Measurements from ENCODE around the gene IMPG2.

IMPG2 gene

DNA sequence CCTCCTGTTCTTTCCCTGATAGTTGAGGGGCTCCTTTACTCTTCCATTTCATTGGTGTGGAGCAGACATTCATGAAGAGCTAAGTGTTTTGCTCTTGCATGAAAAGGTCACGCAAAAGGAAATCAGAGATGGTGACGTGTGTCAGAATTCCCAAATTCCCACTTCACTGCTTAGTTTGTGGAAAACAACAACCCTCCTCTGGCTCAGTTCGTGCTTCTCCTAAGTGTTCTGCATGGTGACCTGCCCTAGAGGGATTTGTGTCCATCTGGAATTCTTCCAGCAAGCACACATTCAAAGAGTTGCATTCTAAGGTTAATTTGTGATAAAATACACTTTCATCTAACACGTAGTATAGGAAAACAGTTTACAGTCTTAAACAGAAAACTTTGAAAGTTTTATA is 95.6 kb downstream of the IMPG2 start (continued):
- TF ChIP-seq, protein P1, sequence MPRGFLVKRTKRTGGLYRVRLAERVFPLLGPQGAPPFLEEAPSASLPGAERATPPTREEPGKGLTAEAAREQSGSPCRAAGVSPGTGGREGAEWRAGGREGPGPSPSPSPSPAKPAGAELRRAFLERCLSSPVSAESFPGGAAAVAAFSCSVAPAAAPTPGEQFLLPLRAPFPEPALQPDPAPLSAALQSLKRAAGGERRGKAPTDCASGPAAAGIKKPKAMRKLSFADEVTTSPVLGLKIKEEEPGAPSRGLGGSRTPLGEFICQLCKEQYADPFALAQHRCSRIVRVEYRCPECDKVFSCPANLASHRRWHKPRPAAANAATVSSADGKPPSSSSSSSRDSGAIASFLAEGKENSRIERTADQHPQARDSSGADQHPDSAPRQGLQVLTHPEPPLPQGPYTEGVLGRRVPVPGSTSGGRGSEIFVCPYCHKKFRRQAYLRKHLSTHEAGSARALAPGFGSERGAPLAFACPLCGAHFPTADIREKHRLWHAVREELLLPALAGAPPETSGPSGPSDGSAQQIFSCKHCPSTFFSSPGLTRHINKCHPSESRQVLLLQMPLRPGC (tag by site-specific recombination; IDR thresholded peaks at IDR 0.05), result no peak
- TF ChIP-seq, protein P2, sequence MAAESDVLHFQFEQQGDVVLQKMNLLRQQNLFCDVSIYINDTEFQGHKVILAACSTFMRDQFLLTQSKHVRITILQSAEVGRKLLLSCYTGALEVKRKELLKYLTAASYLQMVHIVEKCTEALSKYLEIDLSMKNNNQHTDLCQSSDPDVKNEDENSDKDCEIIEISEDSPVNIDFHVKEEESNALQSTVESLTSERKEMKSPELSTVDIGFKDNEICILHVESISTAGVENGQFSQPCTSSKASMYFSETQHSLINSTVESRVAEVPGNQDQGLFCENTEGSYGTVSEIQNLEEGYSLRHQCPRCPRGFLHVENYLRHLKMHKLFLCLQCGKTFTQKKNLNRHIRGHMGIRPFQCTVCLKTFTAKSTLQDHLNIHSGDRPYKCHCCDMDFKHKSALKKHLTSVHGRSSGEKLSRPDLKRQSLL (tag by site-specific recombination; IDR thresholded peaks at IDR 0.05), result no peak
- no peak for TF ChIP-seq TRIM28 (IDR thresholded peaks at IDR 0.05; ENCODE audit: borderline replicate concordance, low read length)

DNA sequence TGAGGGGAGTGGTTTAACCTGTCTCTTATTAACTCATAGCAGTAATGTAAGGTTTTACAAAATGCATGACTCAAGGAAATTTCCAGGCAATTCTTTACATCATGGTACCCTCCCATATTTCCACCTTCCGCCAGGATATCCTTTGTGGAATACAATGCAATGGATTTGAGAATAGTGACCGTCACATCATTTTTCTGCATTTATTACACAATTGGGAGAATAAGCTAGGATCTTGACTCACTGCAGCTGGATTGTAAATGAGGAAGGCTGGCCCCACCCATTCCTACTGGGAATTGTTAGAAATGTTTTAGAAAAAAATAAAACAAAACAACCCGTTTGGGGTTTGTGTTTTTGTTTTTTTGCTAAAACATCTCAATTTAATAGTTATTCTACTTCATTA is 97.4 kb downstream of the IMPG2 start:
- no peak overlapping the region for H3K27ac ChIP-seq (ENCODE audit: extremely low read depth, low read depth, low read length)
- CTCF ChIA-PET, result no interaction called here
- no peak overlapping the region for H3K4me3 ChIP-seq (ENCODE audit: low read depth, low read length)
- TF ChIP-seq, protein P3, sequence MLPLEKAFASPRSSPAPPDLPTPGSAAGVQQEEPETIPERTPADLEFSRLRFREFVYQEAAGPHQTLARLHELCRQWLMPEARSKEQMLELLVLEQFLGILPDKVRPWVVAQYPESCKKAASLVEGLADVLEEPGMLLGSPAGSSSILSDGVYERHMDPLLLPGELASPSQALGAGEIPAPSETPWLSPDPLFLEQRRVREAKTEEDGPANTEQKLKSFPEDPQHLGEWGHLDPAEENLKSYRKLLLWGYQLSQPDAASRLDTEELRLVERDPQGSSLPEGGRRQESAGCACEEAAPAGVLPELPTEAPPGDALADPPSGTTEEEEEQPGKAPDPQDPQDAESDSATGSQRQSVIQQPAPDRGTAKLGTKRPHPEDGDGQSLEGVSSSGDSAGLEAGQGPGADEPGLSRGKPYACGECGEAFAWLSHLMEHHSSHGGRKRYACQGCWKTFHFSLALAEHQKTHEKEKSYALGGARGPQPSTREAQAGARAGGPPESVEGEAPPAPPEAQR (tag by site-specific recombination; IDR thresholded peaks at IDR 0.05), result no peak
- TF ChIP-seq ZNF324 (tag by site-specific recombination; IDR thresholded peaks at IDR 0.05), result no peak
- TF ChIP-seq ZBTB17 (tag by site-specific recombination; IDR thresholded peaks at IDR 0.05), result no peak
- TF ChIP-seq, protein P4, sequence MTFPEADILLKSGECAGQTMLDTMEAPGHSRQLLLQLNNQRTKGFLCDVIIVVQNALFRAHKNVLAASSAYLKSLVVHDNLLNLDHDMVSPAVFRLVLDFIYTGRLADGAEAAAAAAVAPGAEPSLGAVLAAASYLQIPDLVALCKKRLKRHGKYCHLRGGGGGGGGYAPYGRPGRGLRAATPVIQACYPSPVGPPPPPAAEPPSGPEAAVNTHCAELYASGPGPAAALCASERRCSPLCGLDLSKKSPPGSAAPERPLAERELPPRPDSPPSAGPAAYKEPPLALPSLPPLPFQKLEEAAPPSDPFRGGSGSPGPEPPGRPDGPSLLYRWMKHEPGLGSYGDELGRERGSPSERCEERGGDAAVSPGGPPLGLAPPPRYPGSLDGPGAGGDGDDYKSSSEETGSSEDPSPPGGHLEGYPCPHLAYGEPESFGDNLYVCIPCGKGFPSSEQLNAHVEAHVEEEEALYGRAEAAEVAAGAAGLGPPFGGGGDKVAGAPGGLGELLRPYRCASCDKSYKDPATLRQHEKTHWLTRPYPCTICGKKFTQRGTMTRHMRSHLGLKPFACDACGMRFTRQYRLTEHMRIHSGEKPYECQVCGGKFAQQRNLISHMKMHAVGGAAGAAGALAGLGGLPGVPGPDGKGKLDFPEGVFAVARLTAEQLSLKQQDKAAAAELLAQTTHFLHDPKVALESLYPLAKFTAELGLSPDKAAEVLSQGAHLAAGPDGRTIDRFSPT (tag by site-specific recombination; IDR thresholded peaks at IDR 0.05), result no peak
- no peak for TF ChIP-seq ZNF76 (tag by site-specific recombination; IDR thresholded peaks at IDR 0.05; ENCODE audit: borderline replicate concordance, low read depth)
- no peak for TF ChIP-seq ZNF211 (tag by site-specific recombination; IDR thresholded peaks at IDR 0.05; ENCODE audit: low read depth)
- no peak for TF ChIP-seq EGR2 (tag by site-specific recombination; IDR thresholded peaks at IDR 0.05; ENCODE audit: low read depth)
- TF ChIP-seq, protein P5, sequence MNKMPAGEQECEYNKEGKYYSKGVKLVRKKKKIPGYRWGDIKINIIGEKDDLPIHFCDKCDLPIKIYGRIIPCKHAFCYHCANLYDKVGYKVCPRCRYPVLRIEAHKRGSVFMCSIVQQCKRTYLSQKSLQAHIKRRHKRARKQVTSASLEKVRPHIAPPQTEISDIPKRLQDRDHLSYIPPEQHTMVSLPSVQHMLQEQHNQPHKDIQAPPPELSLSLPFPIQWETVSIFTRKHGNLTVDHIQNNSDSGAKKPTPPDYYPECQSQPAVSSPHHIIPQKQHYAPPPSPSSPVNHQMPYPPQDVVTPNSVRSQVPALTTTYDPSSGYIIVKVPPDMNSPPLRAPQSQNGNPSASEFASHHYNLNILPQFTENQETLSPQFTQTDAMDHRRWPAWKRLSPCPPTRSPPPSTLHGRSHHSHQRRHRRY (tag by site-specific recombination; IDR thresholded peaks at IDR 0.05), result no peak
- no peak for TF ChIP-seq ZNF596 (tag by site-specific recombination; IDR thresholded peaks at IDR 0.05)
- no peak for TF ChIP-seq ZNF266 (tag by site-specific recombination; IDR thresholded peaks at IDR 0.05; ENCODE audit: low read depth)
- TF ChIP-seq ZNF416 (tag by site-specific recombination; IDR thresholded peaks at IDR 0.05), result no peak
- TF ChIP-seq SETDB1 (IDR thresholded peaks at IDR 0.05; ENCODE audit: insufficient read length, low read length), result no peak
- TF ChIP-seq, protein P1 (tag by site-specific recombination; IDR thresholded peaks at IDR 0.05), result no peak
- TF ChIP-seq, protein P6, sequence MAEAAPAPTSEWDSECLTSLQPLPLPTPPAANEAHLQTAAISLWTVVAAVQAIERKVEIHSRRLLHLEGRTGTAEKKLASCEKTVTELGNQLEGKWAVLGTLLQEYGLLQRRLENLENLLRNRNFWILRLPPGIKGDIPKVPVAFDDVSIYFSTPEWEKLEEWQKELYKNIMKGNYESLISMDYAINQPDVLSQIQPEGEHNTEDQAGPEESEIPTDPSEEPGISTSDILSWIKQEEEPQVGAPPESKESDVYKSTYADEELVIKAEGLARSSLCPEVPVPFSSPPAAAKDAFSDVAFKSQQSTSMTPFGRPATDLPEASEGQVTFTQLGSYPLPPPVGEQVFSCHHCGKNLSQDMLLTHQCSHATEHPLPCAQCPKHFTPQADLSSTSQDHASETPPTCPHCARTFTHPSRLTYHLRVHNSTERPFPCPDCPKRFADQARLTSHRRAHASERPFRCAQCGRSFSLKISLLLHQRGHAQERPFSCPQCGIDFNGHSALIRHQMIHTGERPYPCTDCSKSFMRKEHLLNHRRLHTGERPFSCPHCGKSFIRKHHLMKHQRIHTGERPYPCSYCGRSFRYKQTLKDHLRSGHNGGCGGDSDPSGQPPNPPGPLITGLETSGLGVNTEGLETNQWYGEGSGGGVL (tag by site-specific recombination; IDR thresholded peaks at IDR 0.05), result no peak
- TF ChIP-seq ZNF37A (tag by site-specific recombination; IDR thresholded peaks at IDR 0.05), result no peak
- TF ChIP-seq ZNF394 (tag by site-specific recombination; IDR thresholded peaks at IDR 0.05; ENCODE audit: borderline replicate concordance), result no peak
- H3K9me3 ChIP-seq (ENCODE audit: control insufficient read depth, insufficient read depth, low read depth, low read length), result no peaks in the 10 kb centered on the region
- H3K4me1 ChIP-seq (ENCODE audit: control insufficient read depth, insufficient read depth, low read length), result no peaks in the 10 kb centered on the region
- POLR2A ChIA-PET, result no interaction called here
- H3K36me3 ChIP-seq (ENCODE audit: control insufficient read depth in 2 of 2, insufficient read depth in 1 of 2, low read length in 2 of 2), result no peaks in the 10 kb centered on the region

Measured in HEK293 (cell line).